GM18505 (cell line): Measurements from ENCODE around the gene LAPTM4A.

Experiments
- ATAC-seq: cut with Tn5 transposase; IDR thresholded peaks from one replicate; pipeline ENCODE4 v1.9.1; 2021; ENCODE audit not compliant: unreplicated experiment
- POLR2A ChIP-seq: IDR thresholded peaks from 4 replicates; pipeline ENCODE4 v1.6.1; 2011; ENCODE audit warnings: borderline replicate concordance; ENCODE audit not compliant: insufficient read depth, insufficient read length; ENCODE audit errors: extremely low read depth

LAPTM4A gene

GRCh38 chr2:20071397-20072383 lies 20.3 kb upstream of the LAPTM4A start:
- no peak for ATAC-seq
- TF ChIP-seq POLR2A, result no peak

- TF ChIP-seq POLR2A, result no peak
- ATAC-seq, result no peak
These were observed 18.3 kb upstream of the LAPTM4A start for GRCh38 chr2:20069756-20070155.

- no peak for TF ChIP-seq POLR2A
- ATAC-seq, result no peak
These were observed 16.7 kb upstream of the LAPTM4A start for GRCh38 chr2:20067992-20068584.

DNA sequence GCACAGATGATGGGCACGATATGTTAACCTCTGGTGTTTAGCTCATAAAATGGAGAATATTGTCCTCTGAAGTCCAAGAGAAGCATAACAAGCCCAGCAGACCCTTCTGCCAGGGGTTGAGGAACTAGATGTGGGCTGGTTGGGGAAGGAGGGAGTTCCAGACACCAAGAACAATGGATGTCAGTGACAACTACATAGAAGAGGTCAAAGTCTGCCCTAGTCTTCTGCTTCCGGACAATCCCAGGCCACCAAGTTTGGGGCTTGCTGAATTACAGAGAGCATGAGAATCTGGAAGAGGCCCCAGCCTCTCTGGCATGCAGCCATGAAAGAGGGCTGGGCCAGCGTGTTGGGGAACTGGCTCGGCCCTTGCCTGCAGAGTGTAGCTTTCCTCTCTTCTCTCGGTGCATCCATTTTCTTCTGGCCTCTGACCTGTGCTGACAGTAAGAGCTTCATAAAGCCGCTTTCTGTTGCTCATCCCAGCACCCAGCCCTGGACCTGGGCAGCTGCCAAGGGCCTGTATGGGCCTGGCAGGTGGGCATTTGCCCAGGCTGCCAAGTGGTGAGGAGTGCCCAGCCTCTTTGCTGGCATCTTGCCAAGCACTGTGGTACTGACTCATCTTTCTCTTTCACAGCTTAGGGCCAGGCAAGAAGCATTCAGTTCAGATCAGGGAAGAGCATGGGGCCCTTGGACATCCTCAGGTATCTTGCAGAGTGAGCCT lies 14.6 kb upstream of the LAPTM4A start:
- ATAC-seq, result no peak
- no peak for TF ChIP-seq POLR2A

DNA sequence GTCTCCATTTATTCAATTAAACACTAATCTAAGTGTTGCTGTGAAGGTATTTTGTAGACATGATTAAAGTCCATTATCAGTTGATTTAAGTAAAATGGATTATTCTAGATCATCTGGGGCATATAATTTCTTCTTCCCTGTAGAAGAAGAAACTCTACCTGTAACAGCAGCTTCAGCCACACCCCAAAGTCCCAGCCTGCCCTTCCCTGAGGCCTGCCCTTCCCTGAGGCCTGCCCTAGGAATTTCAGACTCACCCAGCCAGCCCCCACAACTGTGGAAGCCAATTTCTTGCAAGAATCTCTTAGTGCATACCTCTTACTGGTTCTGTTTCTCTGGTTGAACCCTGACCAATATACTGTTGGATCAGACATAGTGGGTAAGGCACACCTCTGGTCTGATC lies 13.4 kb upstream of the LAPTM4A start:
- TF ChIP-seq POLR2A, result no peak
- no peak for ATAC-seq

GRCh38 chr2:20064421-20064820 lies 13.0 kb upstream of the LAPTM4A start:
- no peak for TF ChIP-seq POLR2A
- ATAC-seq, result no peak

GRCh38 chr2:20062615-20063545 lies 11.5 kb upstream of the LAPTM4A start:
- ATAC-seq, result no peak

DNA sequence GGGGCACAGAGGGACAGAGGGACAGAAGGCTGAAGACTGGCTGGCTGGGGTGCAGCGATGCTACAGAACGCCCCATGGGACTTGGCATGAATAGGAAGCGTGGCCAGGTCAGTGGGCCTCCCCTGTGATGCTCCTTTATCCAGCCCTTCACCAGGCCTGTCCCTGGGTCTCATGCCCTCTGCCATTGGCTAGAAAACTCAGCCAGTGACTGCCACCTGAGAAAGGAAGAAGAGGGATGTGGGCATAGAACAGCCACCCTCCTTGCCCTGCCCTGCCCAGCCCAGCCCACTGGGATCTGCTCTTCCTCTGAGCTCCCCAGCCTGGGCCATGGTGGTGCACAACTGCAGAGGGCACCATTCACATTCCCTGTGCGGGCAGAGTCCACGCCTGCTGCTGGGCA lies 10.5 kb upstream of the LAPTM4A start:
- no peak for TF ChIP-seq POLR2A
- no peak for ATAC-seq

More at GRCh38 chr2:20062615-20063545, 11.5 kb upstream of the LAPTM4A start:
- TF ChIP-seq POLR2A, result no peak

DNA sequence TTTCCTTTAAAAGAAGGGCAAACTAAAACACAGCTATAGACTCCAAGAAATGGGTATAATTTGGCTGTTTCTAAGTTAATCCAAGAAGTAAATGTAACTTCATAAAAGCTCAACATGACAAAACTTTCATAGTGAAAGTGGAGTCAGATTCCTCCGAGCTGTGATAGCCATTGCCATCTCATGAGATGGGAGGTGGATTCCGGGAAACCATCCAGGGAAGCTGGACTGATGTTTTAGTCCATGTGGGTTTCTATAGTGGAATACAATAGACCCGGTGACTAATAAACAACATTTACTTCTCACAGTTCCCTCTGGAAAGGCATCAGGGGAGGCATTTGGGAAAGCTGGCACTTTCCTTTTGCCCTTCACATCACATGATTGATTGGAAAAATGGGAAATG lies 10.0 kb upstream of the LAPTM4A start:
- ATAC-seq, result no peak
- no peak for TF ChIP-seq POLR2A

DNA sequence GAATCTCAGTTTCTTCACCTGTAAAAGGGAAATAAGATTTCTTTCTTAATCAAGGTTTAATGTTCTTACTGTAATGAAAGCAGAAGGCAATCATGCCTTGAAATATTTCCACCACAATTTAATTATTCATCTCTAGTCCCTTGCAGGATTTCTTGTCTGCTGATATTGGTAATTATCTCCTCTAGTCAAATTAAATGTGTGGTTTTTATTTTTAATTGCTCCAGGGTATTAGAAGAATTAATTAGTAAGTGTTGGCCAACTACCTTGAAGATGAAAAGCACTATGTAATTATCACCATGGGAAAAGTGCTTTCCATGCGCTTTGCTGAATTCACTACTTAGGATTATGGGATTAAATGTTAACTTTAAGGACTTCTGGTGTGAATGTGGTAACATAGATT lies 8.7 kb upstream of the LAPTM4A start:
- no peak for ATAC-seq
- TF ChIP-seq POLR2A, result no peak

GRCh38 chr2:20057268-20057667 lies 5.8 kb upstream of the LAPTM4A start:
- ATAC-seq, result no peak
- TF ChIP-seq POLR2A, result no peak

GRCh38 chr2:20054931-20055330 lies 3.5 kb upstream of the LAPTM4A start:
- no peak for TF ChIP-seq POLR2A
- no peak for ATAC-seq
